ENCODE data around the gene CSNK1D.

Gene CSNK1D

GRCh38 chr17:82239401-82239925 is 34.0 kb downstream of the CSNK1D start:
- Histone ChIP-seq H3K9ac (ENCODE audit: low read length) (no peak overlapping the region), H2BK12ac (ENCODE audit: low read length) (no peak overlapping the region), H3K18ac (ENCODE audit: low read length) (no peak overlapping the region), H3K79me2 (ENCODE audit: control insufficient read depth, insufficient read depth, low read length, poor library complexity) (peaks cover 1% of the 10 kb centered on the region), H4K8ac (ENCODE audit: low read depth, low read length) (no peak overlapping the region), H3K4ac (ENCODE audit: low read depth, low read length) (no peak overlapping the region), H2AFZ (ENCODE audit: insufficient read depth, low read length, poor library complexity) (no peak overlapping the region), H3K27ac (ENCODE audit: low read depth, low read length) (no peak overlapping the region), H3K9me3 (ENCODE audit: insufficient read depth, low read depth, low read length) (peaks cover 3% of the 10 kb centered on the region), H2BK120ac (ENCODE audit: insufficient read depth, low read length, poor library complexity) (no peak overlapping the region), H3K14ac (ENCODE audit: low read length) (no peak overlapping the region), H2BK5ac (ENCODE audit: low read depth, low read length, poor library complexity) (no peak overlapping the region), H3K4me2 (ENCODE audit: low read length) (no peak overlapping the region), H3K27me3 (ENCODE audit: insufficient read depth, low read length) (no peaks in the 10 kb centered on the region), H3K4me3 (ENCODE audit: low read depth, low read length) (no peak overlapping the region), H3K23ac (ENCODE audit: low read length) (no peak overlapping the region), H2AK5ac (ENCODE audit: low read length) (no peak overlapping the region), H4K12ac (ENCODE audit: low read depth, low read length) (peak overlapping the region; percentile 12), H3K79me1 (ENCODE audit: low read length) (peaks cover 8% of the 10 kb centered on the region), H3K36me3 (ENCODE audit: control insufficient read depth in 1 of 2, insufficient read depth in 2 of 2, low read length in 2 of 2) (peaks cover 73 to 83% of the 10 kb centered on the region in 2 experiments), H3K4me1 (ENCODE audit: control insufficient read depth in 1 of 2, insufficient read depth in 2 of 2, low read length in 2 of 2) (peaks cover 20 to 21% of the 10 kb centered on the region in 2 experiments), H4K91ac (ENCODE audit: low read depth, low read length) (no peak overlapping the region)
- peak in 1 of 2 donors; percentile 1 for DNase-seq
- no CpG with 5 or more reads among the region's 17 CpGs for WGBS (ENCODE audit: extremely low coverage, insufficient coverage, insufficient read length)

- H3K4me1 ChIP-seq (ENCODE audit: control insufficient read depth in 1 of 2, insufficient read depth in 2 of 2, low read length in 2 of 2) = peaks cover 24 to 26% of the 10 kb centered on the region in 2 experiments
- no peak overlapping the region for H4K8ac ChIP-seq (ENCODE audit: low read depth, low read length)
- H3K18ac ChIP-seq (ENCODE audit: low read length) = no peak overlapping the region
- H3K27ac ChIP-seq (ENCODE audit: low read depth, low read length) = no peak overlapping the region
- peaks cover 3% of the 10 kb centered on the region for H3K9me3 ChIP-seq (ENCODE audit: insufficient read depth, low read depth, low read length)
- H3K27me3 ChIP-seq (ENCODE audit: insufficient read depth, low read length) = no peaks in the 10 kb centered on the region
- no peak overlapping the region for H3K4me3 ChIP-seq (ENCODE audit: low read depth, low read length)
- H2BK12ac ChIP-seq (ENCODE audit: low read length) = no peak overlapping the region
- no peak overlapping the region for H2BK120ac ChIP-seq (ENCODE audit: insufficient read depth, low read length, poor library complexity)
- no peak overlapping the region for H2BK5ac ChIP-seq (ENCODE audit: low read depth, low read length, poor library complexity)
- WGBS (ENCODE audit: extremely low coverage, insufficient coverage, insufficient read length) = no CpG with 5 or more reads among the region's 33 CpGs
- H3K23ac ChIP-seq (ENCODE audit: low read length) = no peak overlapping the region
- H4K91ac ChIP-seq (ENCODE audit: low read depth, low read length) = peak overlapping the region; percentile 16
- no peak overlapping the region for H3K9ac ChIP-seq (ENCODE audit: low read length)
- DNase-seq = peak; percentile 85 to 91
- peaks cover 65 to 76% of the 10 kb centered on the region in 2 experiments for H3K36me3 ChIP-seq (ENCODE audit: control insufficient read depth in 1 of 2, insufficient read depth in 2 of 2, low read length in 2 of 2)
- H3K79me1 ChIP-seq (ENCODE audit: low read length) = peaks cover 12% of the 10 kb centered on the region
- H3K14ac ChIP-seq (ENCODE audit: low read length) = no peak overlapping the region
- peaks cover 3% of the 10 kb centered on the region for H3K79me2 ChIP-seq (ENCODE audit: control insufficient read depth, insufficient read depth, low read length, poor library complexity)
- H4K12ac ChIP-seq (ENCODE audit: low read depth, low read length) = no peak overlapping the region
- H2AFZ ChIP-seq (ENCODE audit: insufficient read depth, low read length, poor library complexity) = no peak overlapping the region
- H3K4me2 ChIP-seq (ENCODE audit: low read length) = no peak overlapping the region
- no peak overlapping the region for H2AK5ac ChIP-seq (ENCODE audit: low read length)
- H3K4ac ChIP-seq (ENCODE audit: low read depth, low read length) = no peak overlapping the region
Observed at GRCh38 chr17:82238472-82239201, 34.9 kb downstream of the CSNK1D start.

GRCh38 chr17:82237746-82238471 is 35.6 kb downstream of the CSNK1D start:
- no peak overlapping the region for H3K9ac ChIP-seq (ENCODE audit: low read length)
- no peak overlapping the region for H3K4ac ChIP-seq (ENCODE audit: low read depth, low read length)
- H3K9me3 ChIP-seq (ENCODE audit: insufficient read depth, low read depth, low read length) = peaks cover 3% of the 10 kb centered on the region
- H3K23ac ChIP-seq (ENCODE audit: low read length) = no peak overlapping the region
- H3K4me3 ChIP-seq (ENCODE audit: low read depth, low read length) = no peak overlapping the region
- no peak overlapping the region for H3K27ac ChIP-seq (ENCODE audit: low read depth, low read length)
- H3K4me2 ChIP-seq (ENCODE audit: low read length) = no peak overlapping the region
- peaks cover 3% of the 10 kb centered on the region for H3K79me2 ChIP-seq (ENCODE audit: control insufficient read depth, insufficient read depth, low read length, poor library complexity)
- H3K36me3 ChIP-seq (ENCODE audit: control insufficient read depth in 1 of 2, insufficient read depth in 2 of 2, low read length in 2 of 2) = peaks cover 58 to 71% of the 10 kb centered on the region in 2 experiments
- H3K18ac ChIP-seq (ENCODE audit: low read length) = no peak overlapping the region
- peak in 1 of 2 donors; percentile 12 for DNase-seq
- no CpG with 5 or more reads among the region's 34 CpGs for WGBS (ENCODE audit: extremely low coverage, insufficient coverage, insufficient read length)
- H2BK12ac ChIP-seq (ENCODE audit: low read length) = no peak overlapping the region
- H2BK120ac ChIP-seq (ENCODE audit: insufficient read depth, low read length, poor library complexity) = no peak overlapping the region
- H2BK5ac ChIP-seq (ENCODE audit: low read depth, low read length, poor library complexity) = no peak overlapping the region
- peaks cover 26 to 31% of the 10 kb centered on the region in 2 experiments for H3K4me1 ChIP-seq (ENCODE audit: control insufficient read depth in 1 of 2, insufficient read depth in 2 of 2, low read length in 2 of 2)
- no peak overlapping the region for H4K12ac ChIP-seq (ENCODE audit: low read depth, low read length)
- H4K91ac ChIP-seq (ENCODE audit: low read depth, low read length) = peak overlapping the region; percentile 16
- H3K27me3 ChIP-seq (ENCODE audit: insufficient read depth, low read length) = no peaks in the 10 kb centered on the region
- no peak overlapping the region for H2AFZ ChIP-seq (ENCODE audit: insufficient read depth, low read length, poor library complexity)
- H4K8ac ChIP-seq (ENCODE audit: low read depth, low read length) = no peak overlapping the region
- no peak overlapping the region for H3K14ac ChIP-seq (ENCODE audit: low read length)
- H2AK5ac ChIP-seq (ENCODE audit: low read length) = no peak overlapping the region
- H3K79me1 ChIP-seq (ENCODE audit: low read length) = peaks cover 12% of the 10 kb centered on the region

DNA sequence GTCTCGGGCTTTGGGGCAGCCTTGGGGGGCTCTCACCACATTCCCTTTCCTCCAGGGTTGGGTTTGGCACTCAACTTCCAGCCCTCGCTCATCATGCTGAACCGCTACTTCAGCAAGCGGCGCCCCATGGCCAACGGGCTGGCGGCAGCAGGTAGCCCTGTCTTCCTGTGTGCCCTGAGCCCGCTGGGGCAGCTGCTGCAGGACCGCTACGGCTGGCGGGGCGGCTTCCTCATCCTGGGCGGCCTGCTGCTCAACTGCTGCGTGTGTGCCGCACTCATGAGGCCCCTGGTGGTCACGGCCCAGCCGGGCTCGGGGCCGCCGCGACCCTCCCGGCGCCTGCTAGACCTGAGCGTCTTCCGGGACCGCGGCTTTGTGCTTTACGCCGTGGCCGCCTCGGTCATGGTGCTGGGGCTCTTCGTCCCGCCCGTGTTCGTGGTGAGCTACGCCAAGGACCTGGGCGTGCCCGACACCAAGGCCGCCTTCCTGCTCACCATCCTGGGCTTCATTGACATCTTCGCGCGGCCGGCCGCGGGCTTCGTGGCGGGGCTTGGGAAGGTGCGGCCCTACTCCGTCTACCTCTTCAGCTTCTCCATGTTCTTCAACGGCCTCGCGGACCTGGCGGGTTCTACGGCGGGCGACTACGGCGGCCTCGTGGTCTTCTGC is 36.3 kb downstream of the CSNK1D start:
- Histone ChIP-seq H3K9me3 (ENCODE audit: insufficient read depth, low read depth, low read length) (peaks cover 3% of the 10 kb centered on the region), H2AK5ac (ENCODE audit: low read length) (no peak overlapping the region), H3K4ac (ENCODE audit: low read depth, low read length) (no peak overlapping the region), H2BK120ac (ENCODE audit: insufficient read depth, low read length, poor library complexity) (no peak overlapping the region), H3K9ac (ENCODE audit: low read length) (no peak overlapping the region), H3K23ac (ENCODE audit: low read length) (no peak overlapping the region), H2BK5ac (ENCODE audit: low read depth, low read length, poor library complexity) (no peak overlapping the region), H4K91ac (ENCODE audit: low read depth, low read length) (no peak overlapping the region), H3K79me2 (ENCODE audit: control insufficient read depth, insufficient read depth, low read length, poor library complexity) (peaks cover 3% of the 10 kb centered on the region), H4K8ac (ENCODE audit: low read depth, low read length) (no peak overlapping the region), H3K4me1 (ENCODE audit: control insufficient read depth in 1 of 2, insufficient read depth in 2 of 2, low read length in 2 of 2) (peaks cover 28 to 34% of the 10 kb centered on the region in 2 experiments), H4K12ac (ENCODE audit: low read depth, low read length) (no peak overlapping the region), H3K18ac (ENCODE audit: low read length) (no peak overlapping the region), H2AFZ (ENCODE audit: insufficient read depth, low read length, poor library complexity) (no peak overlapping the region), H3K4me2 (ENCODE audit: low read length) (no peak overlapping the region), H2BK12ac (ENCODE audit: low read length) (no peak overlapping the region), H3K4me3 (ENCODE audit: low read depth, low read length) (no peak overlapping the region), H3K36me3 (ENCODE audit: control insufficient read depth in 1 of 2, insufficient read depth in 2 of 2, low read length in 2 of 2) (peaks cover 53 to 66% of the 10 kb centered on the region in 2 experiments), H3K14ac (ENCODE audit: low read length) (no peak overlapping the region), H3K27me3 (ENCODE audit: insufficient read depth, low read length) (no peaks in the 10 kb centered on the region), H3K27ac (ENCODE audit: low read depth, low read length) (no peak overlapping the region), H3K79me1 (ENCODE audit: low read length) (peaks cover 12% of the 10 kb centered on the region)
- no CpG with 5 or more reads among the region's 59 CpGs for WGBS (ENCODE audit: extremely low coverage, insufficient coverage, insufficient read length)
- peak in 1 of 2 donors; percentile 13 for DNase-seq
